Neural progenitor cell (in vitro differentiated cells): ENCODE data around the gene BCL2A1. TPM values are rescaled to one million over a fixed set of nuclear protein-coding genes. Genes with fewer than 3 reads are reported as not detected.

Experiments used
- DNase-seq: peaks from one replicate; pipeline ENCODE4 v3.0.0-alpha.2; 2016; ENCODE audit warnings: low spot score
- H2AFZ ChIP-seq: fragments of 200-600 bp; sonication (generic); replicated peaks from 2 replicates; pipeline ENCODE4 v1.6.1; 2016; ENCODE audit warnings: antibody characterized with exemption
- H3F3A ChIP-seq: fragments of 200-600 bp; sonication (generic); 2 replicates; pipeline ENCODE4 v1.6.1; 2016; ENCODE audit warnings: antibody characterized with exemption, low read depth
- H3K27ac ChIP-seq: fragments of 200-600 bp; sonication (generic); 2 replicates; pipeline ENCODE4 v1.5.1; 2016; ENCODE audit warnings: mild to moderate bottlenecking
- H3K27me3 ChIP-seq: fragments of 200-600 bp; sonication (generic); 2 replicates; pipeline ENCODE4 v1.6.1; 2016; ENCODE audit warnings: mild to moderate bottlenecking, moderate library complexity
- H3K36me3 ChIP-seq: fragments of 200-600 bp; sonication (generic); 2 replicates; pipeline ENCODE4 v1.5.1; 2016
- H3K4me1 ChIP-seq: fragments of 200-600 bp; sonication (generic); 2 replicates; pipeline ENCODE4 v1.6.1; 2016; ENCODE audit warnings: mixed run types
- H3K4me2 ChIP-seq: fragments of 200-600 bp; sonication (generic); 2 replicates; pipeline ENCODE4 v1.6.1; 2016
- H3K4me3 ChIP-seq: fragments of 200-600 bp; sonication (generic); 2 replicates; pipeline ENCODE4 v1.5.1; 2016
- H3K79me2 ChIP-seq: fragments of 200-600 bp; sonication (generic); 2 replicates; pipeline ENCODE4 v1.6.1; 2016; ENCODE audit warnings: low read depth
- H3K9ac ChIP-seq: fragments of 200-600 bp; sonication (generic); 2 replicates; pipeline ENCODE4 v1.6.1; 2016
- H3K9me3 ChIP-seq: fragments of 200-600 bp; sonication (generic); 2 replicates; pipeline ENCODE4 v1.5.1; 2016; ENCODE audit warnings: low read depth
- H4K20me1 ChIP-seq: fragments of 200-600 bp; sonication (generic); 2 replicates; pipeline ENCODE4 v1.6.1; 2016; ENCODE audit warnings: low read depth
- H3K27ac Mint-ChIP-seq: 3 replicates; pipeline ENCODE4 v1.8.0; 2021; ENCODE audit warnings: mixed read lengths
- H3K27me3 Mint-ChIP-seq: 2 replicates; pipeline ENCODE4 v1.8.0; 2022; ENCODE audit warnings: low read depth, mild to moderate bottlenecking, inconsistent platforms, moderate library complexity, mixed read lengths; ENCODE audit not compliant: insufficient read depth
- H3K36me3 Mint-ChIP-seq: 3 replicates; pipeline ENCODE4 v1.8.0; 2021; ENCODE audit warnings: mixed read lengths
- H3K4me1 Mint-ChIP-seq: 3 replicates; pipeline ENCODE4 v1.8.0; 2021; ENCODE audit warnings: mixed read lengths
- H3K4me3 Mint-ChIP-seq: 3 replicates; pipeline ENCODE4 v1.8.0; 2021; ENCODE audit warnings: mild to moderate bottlenecking, moderate library complexity, mixed read lengths
- H3K9me3 Mint-ChIP-seq: 3 replicates; pipeline ENCODE4 v1.8.0; 2020; ENCODE audit warnings: mixed read lengths
- EZH2 ChIP-seq: fragments of 200-600 bp; sonication (generic); IDR thresholded peaks from 2 replicates; pipeline ENCODE4 v1.6.1; 2017; ENCODE audit warnings: antibody characterized with exemption, mild to moderate bottlenecking, moderate library complexity
- EZH2phosphoT487 ChIP-seq: fragments of 200-600 bp; sonication (generic); IDR thresholded peaks from 2 replicates; pipeline ENCODE4 v1.6.1; 2017; ENCODE audit warnings: antibody characterized with exemption
- total RNA-seq: library from RNA; depleted of rRNA; stranded (reverse); fragments of >200 nt; gene quantifications from 2 replicates; pipeline ENCODE4 v1.2.3, GENCODE V29; 2015; ENCODE audit warnings: low replicate concordance
- TF ChIP-seq, protein P1 (sequence below): fragments of 200-600 bp; sonication (generic); IDR thresholded peaks from 2 replicates; pipeline ENCODE4 v1.5.1; 2017; ENCODE audit warnings: antibody characterized with exemption, mild to moderate bottlenecking

Gene BCL2A1
- total RNA-seq, 1 donor from 2014 or later = not detected

DNA sequence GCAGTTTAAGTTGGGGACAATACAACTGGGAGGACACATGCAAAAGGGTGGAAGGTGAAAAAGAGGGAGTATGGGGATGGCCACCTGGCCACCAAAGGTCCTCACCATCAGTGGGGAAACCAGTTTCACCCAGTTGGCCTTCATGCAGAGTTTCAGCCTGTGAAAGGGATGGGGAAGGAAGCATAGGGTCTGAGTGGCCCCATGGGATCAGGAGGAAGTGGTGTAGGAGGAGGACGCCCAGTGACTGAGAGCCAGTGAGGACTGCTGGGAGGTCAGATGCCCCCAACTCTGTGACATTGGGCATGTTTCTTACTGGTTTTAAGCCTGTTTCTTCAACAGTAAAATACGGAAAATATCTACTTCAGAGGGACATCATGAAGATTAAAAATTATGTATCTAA, 16.3 kb downstream of the BCL2A1 start:
- no peaks in the 10 kb centered on the region for H4K20me1 ChIP-seq
- TF ChIP-seq, protein P1, sequence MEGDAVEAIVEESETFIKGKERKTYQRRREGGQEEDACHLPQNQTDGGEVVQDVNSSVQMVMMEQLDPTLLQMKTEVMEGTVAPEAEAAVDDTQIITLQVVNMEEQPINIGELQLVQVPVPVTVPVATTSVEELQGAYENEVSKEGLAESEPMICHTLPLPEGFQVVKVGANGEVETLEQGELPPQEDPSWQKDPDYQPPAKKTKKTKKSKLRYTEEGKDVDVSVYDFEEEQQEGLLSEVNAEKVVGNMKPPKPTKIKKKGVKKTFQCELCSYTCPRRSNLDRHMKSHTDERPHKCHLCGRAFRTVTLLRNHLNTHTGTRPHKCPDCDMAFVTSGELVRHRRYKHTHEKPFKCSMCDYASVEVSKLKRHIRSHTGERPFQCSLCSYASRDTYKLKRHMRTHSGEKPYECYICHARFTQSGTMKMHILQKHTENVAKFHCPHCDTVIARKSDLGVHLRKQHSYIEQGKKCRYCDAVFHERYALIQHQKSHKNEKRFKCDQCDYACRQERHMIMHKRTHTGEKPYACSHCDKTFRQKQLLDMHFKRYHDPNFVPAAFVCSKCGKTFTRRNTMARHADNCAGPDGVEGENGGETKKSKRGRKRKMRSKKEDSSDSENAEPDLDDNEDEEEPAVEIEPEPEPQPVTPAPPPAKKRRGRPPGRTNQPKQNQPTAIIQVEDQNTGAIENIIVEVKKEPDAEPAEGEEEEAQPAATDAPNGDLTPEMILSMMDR = no peak
- TF ChIP-seq EZH2 (no peak), EZH2phosphoT487 (no peak)
- no peaks in the 10 kb centered on the region for H3K9me3 ChIP-seq
- no peaks in the 10 kb centered on the region for H3K79me2 ChIP-seq
- no peak overlapping the region for H3K9ac ChIP-seq
- H3K4me2 ChIP-seq = no peak overlapping the region
- H3K27ac Mint-ChIP-seq = no peak overlapping the region
- no peaks in the 10 kb centered on the region for H3K36me3 Mint-ChIP-seq
- H3K4me3 ChIP-seq = no peak overlapping the region
- H3F3A ChIP-seq = no peaks in the 10 kb centered on the region
- H3K4me1 ChIP-seq = no peaks in the 10 kb centered on the region
- no peak overlapping the region for H3K27ac ChIP-seq
- H3K4me1 Mint-ChIP-seq = no peaks in the 10 kb centered on the region
- no peaks in the 10 kb centered on the region for H3K9me3 Mint-ChIP-seq
- H2AFZ ChIP-seq = no peak overlapping the region
- no peak overlapping the region for H3K4me3 Mint-ChIP-seq
- no peaks in the 10 kb centered on the region for H3K27me3 ChIP-seq
- H3K27me3 Mint-ChIP-seq = peaks cover 3% of the 10 kb centered on the region
- no peak for DNase-seq
- no peaks in the 10 kb centered on the region for H3K36me3 ChIP-seq

DNA sequence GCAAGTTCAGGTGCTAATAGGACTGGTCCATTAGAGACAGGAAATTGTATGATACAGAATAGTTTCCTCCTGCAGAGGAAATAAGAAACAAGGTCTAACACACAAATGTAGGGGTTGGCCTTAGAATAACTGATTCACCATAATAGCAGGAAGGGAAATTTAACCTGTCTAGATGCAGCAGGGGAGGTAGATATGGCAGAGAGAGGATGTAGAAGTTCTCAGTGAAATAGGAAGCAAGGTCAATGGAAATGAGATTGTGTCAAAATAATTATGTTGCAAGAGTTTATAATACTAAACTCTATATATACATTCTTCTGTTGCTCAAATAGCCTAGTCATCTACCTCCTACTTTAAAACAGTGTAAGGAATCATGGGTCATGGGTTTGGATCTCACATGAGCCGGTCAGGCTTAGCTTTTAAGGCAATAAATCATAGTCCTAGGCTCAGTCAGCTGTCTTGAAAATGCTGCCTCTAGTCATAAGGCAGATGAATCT, 17.0 kb downstream of the BCL2A1 start:
- TF ChIP-seq EZH2 (no peak), EZH2phosphoT487 (no peak)
- TF ChIP-seq, protein P1 = no peak

DNA sequence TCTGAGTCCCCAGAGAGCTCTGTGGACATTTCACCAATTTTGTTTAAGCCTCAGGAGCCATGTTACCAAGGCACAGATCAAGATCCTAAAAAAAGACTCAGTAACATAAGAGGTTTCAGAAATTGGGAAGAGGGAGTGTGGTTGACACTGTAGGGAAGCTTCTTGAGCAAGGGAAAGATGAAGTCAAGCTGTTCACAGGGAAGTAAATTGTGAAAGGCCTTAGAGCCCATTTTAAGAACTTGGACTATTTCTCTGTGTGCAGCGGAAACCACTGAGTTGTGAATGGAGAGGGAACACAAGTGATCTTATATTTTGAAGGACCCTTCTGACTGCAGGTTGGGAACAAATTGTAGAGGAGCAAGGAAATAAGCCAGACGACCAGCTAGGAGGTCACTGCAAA, 18.7 kb downstream of the BCL2A1 start:
- Histone ChIP-seq H3K79me2 (no peaks in the 10 kb centered on the region), H3K4me1 (no peaks in the 10 kb centered on the region), H3K4me3 (no peak overlapping the region), H3K9me3 (no peaks in the 10 kb centered on the region), H2AFZ (no peak overlapping the region), H3K9ac (no peak overlapping the region), H4K20me1 (no peaks in the 10 kb centered on the region), H3K27ac (no peak overlapping the region), H3K36me3 (no peaks in the 10 kb centered on the region), H3K4me2 (no peak overlapping the region), H3F3A (no peaks in the 10 kb centered on the region), H3K27me3 (no peaks in the 10 kb centered on the region)
- no peaks in the 10 kb centered on the region for H3K36me3 Mint-ChIP-seq
- no peak for DNase-seq
- no peaks in the 10 kb centered on the region for H3K4me1 Mint-ChIP-seq
- no peak overlapping the region for H3K27ac Mint-ChIP-seq
- H3K9me3 Mint-ChIP-seq = no peaks in the 10 kb centered on the region
- no peak overlapping the region for H3K4me3 Mint-ChIP-seq
- TF ChIP-seq, protein P1 = no peak
- TF ChIP-seq EZH2phosphoT487 = no peak
- peaks cover 5% of the 10 kb centered on the region for H3K27me3 Mint-ChIP-seq

More for the DNA sequence above, 17.0 kb downstream of the BCL2A1 start:
- H3K79me2 ChIP-seq = no peaks in the 10 kb centered on the region
- no peaks in the 10 kb centered on the region for H3K27me3 ChIP-seq
- no peaks in the 10 kb centered on the region for H3K9me3 ChIP-seq
- no peak overlapping the region for H3K27ac ChIP-seq
- H3K4me2 ChIP-seq = no peak overlapping the region
- H3K4me1 Mint-ChIP-seq = no peaks in the 10 kb centered on the region
- no peak overlapping the region for H2AFZ ChIP-seq
- H3K27ac Mint-ChIP-seq = no peak overlapping the region
- H3F3A ChIP-seq = no peaks in the 10 kb centered on the region
- no peaks in the 10 kb centered on the region for H3K4me1 ChIP-seq
- peaks cover 3% of the 10 kb centered on the region for H3K27me3 Mint-ChIP-seq
- no peak overlapping the region for H3K4me3 ChIP-seq
- H3K4me3 Mint-ChIP-seq = no peak overlapping the region
- H3K9ac ChIP-seq = no peak overlapping the region
- no peaks in the 10 kb centered on the region for H3K36me3 ChIP-seq
- H3K9me3 Mint-ChIP-seq = no peaks in the 10 kb centered on the region
- no peaks in the 10 kb centered on the region for H3K36me3 Mint-ChIP-seq
- DNase-seq = no peak
- H4K20me1 ChIP-seq = no peaks in the 10 kb centered on the region
